SK-N-SH (cell line): ENCODE measurements around the gene MAP1B. TPM values are rescaled to one million over a fixed set of nuclear protein-coding genes. Genes with fewer than 3 reads are reported as not detected.

ENCODE experiments used
- CTCF ChIA-PET: fragments of 300-600, 350-600 bp; formaldehyde crosslinking; extraction: SDS; loops from one replicate; lab custom pipeline; 2021; lab: Yijun Ruan, JAX
- POLR2A ChIA-PET: fragments of 350-600 bp; sonication (Branson Sonifier 250); formaldehyde crosslinking; extraction: SDS; loops from one replicate; lab custom pipeline; 2020; ENCODE audit warnings: antibody characterized with exemption, inconsistent platforms; lab: Yijun Ruan, JAX
- DNase-seq: peaks from one replicate; pipeline ENCODE4 v3.0.0; 2012
- H2AFZ ChIP-seq: fragments of 200-600 bp; sonication (generic); 2 replicates; pipeline ENCODE4 v1.8.1; 2016; ENCODE audit warnings: antibody characterized with exemption, mild to moderate bottlenecking, low read depth
- H3F3A ChIP-seq: fragments of 200-600 bp; sonication (generic); replicated peaks from 2 replicates; pipeline ENCODE3; 2016; ENCODE audit warnings: antibody characterized with exemption, mild to moderate bottlenecking; ENCODE audit not compliant: insufficient read depth
- H3K27ac ChIP-seq, 2 experiments: fragments of 200-500 bp in 1 of 2; fragments of 200-600 bp in 1 of 2; sonication (Bioruptor generic) in 1 of 2; sonication (generic), shearing (Covaris generic) in 1 of 2; 2 replicates each; pipeline versions ENCODE4 v1.5.1 to v1.6.1; 2014 to 2016; ENCODE audit warnings: low read depth in 2 of 2, inconsistent platforms in 1 of 2, low read length in 1 of 2, mild to moderate bottlenecking in 1 of 2, mixed read lengths in 1 of 2
- H3K27me3 ChIP-seq: fragments of 200-600 bp; sonication (generic), shearing (Covaris generic); 2 replicates; pipeline ENCODE4 v1.6.1; 2016; ENCODE audit warnings: mixed run types; ENCODE audit not compliant: insufficient read depth
- H3K36me3 ChIP-seq, 2 experiments: fragments of 200-500 bp in 1 of 2; fragments of 200-600 bp in 1 of 2; sonication (Bioruptor generic) in 1 of 2; sonication (generic) in 1 of 2; replicated peaks in 1 of 2; 2 replicates each; pipeline versions ENCODE3 to v1.5.1; 2014 to 2016; ENCODE audit warnings: low read length in 1 of 2, mild to moderate bottlenecking in 1 of 2; ENCODE audit not compliant: insufficient read depth in 2 of 2, control insufficient read depth in 1 of 2
- H3K4me1 ChIP-seq, 2 experiments: fragments of 200-500 bp in 1 of 2; fragments of 200-600 bp in 1 of 2; sonication (Bioruptor generic) in 1 of 2; sonication (generic), shearing (Covaris generic) in 1 of 2; 2 replicates each; pipeline versions ENCODE4 v1.5.1 to v1.6.1; 2014 to 2016; ENCODE audit warnings: low read depth in 1 of 2, low read length in 1 of 2, mixed run types in 1 of 2; ENCODE audit not compliant: insufficient read depth in 2 of 2, control insufficient read depth in 1 of 2
- H3K4me2 ChIP-seq: fragments of 200-600 bp; sonication (generic), shearing (Covaris generic); 2 replicates; pipeline ENCODE4 v1.6.1; 2017; ENCODE audit warnings: mixed run types
- H3K4me3 ChIP-seq, 2 experiments: fragments of 200-500 bp in 1 of 2; fragments of 200-600 bp in 1 of 2; sonication (Bioruptor generic) in 1 of 2; sonication (generic), shearing (Covaris generic) in 1 of 2; 2 replicates each; pipeline versions ENCODE4 v1.5.1 to v1.8.1; 2014 to 2016; ENCODE audit warnings: low read depth in 2 of 2, inconsistent platforms in 1 of 2, low read length in 1 of 2, mild to moderate bottlenecking in 1 of 2, mixed read lengths in 1 of 2, moderate library complexity in 1 of 2
- H3K79me2 ChIP-seq: fragments of 200-600 bp; sonication (generic); 2 replicates; pipeline ENCODE4 v1.8.1; 2017; ENCODE audit warnings: mild to moderate bottlenecking; ENCODE audit not compliant: insufficient read depth
- H3K9ac ChIP-seq: fragments of 200-600 bp; sonication (generic); 2 replicates; pipeline ENCODE4 v1.6.1; 2017; ENCODE audit warnings: mixed run types
- H3K9me2 ChIP-seq: fragments of 200-600 bp; sonication (generic); 2 replicates; pipeline ENCODE4 v1.6.1; 2017; ENCODE audit warnings: mixed run types
- H3K9me3 ChIP-seq: fragments of 200-600 bp; sonication (generic); 2 replicates; pipeline ENCODE4 v1.6.1; 2017; ENCODE audit warnings: mixed run types, mild to moderate bottlenecking, moderate library complexity
- H4K20me1 ChIP-seq: fragments of 200-600 bp; sonication (generic); 2 replicates; pipeline ENCODE4 v1.6.1; 2017; ENCODE audit warnings: mild to moderate bottlenecking, mixed run types; ENCODE audit not compliant: insufficient read depth
- CHD2 ChIP-seq: fragments of 150-350 bp; IDR thresholded peaks from 2 replicates; pipeline ENCODE4 v1.6.1; 2018; ENCODE audit warnings: low read length; ENCODE audit not compliant: partially characterized antibody
- CTCF ChIP-seq: fragments of 200-600 bp; sonication (generic); IDR thresholded peaks from 2 replicates; pipeline ENCODE4 v1.6.1; 2017; ENCODE audit warnings: antibody characterized with exemption, mild to moderate bottlenecking, moderate library complexity
- EP300 ChIP-seq, 2 experiments: IDR thresholded peaks; 2 replicates each; pipeline versions ENCODE4 v1.4.0 to v1.6.1; 2012; ENCODE audit warnings: borderline replicate concordance in 1 of 2, low read depth in 1 of 2, low read length in 1 of 2
- EZH2phosphoT487 ChIP-seq: fragments of 200-600 bp; sonication (generic); IDR thresholded peaks from 2 replicates; pipeline ENCODE4 v1.6.1; 2017; ENCODE audit warnings: low read depth, mixed run types, mild to moderate bottlenecking, antibody characterized with exemption, moderate library complexity, borderline replicate concordance
- FOSL2 ChIP-seq: IDR thresholded peaks from 2 replicates; pipeline ENCODE4 v1.4.0; 2012; ENCODE audit warnings: low read depth, mild to moderate bottlenecking, moderate library complexity, borderline replicate concordance
- FOXJ3 ChIP-seq: sonication (generic); formaldehyde crosslinking; IDR thresholded peaks from 2 replicates; pipeline ENCODE4 v1.5.1; 2020; ENCODE audit warnings: mild to moderate bottlenecking, missing genetic modification reagents
- GABPA ChIP-seq: IDR thresholded peaks from 2 replicates; pipeline ENCODE4 v1.4.0; 2012; ENCODE audit warnings: low read depth, mild to moderate bottlenecking
- JUND ChIP-seq: IDR thresholded peaks from 2 replicates; pipeline ENCODE4 v1.4.0; 2012
- MAX ChIP-seq: IDR thresholded peaks from 2 replicates; pipeline ENCODE4 v1.4.0; 2012; ENCODE audit warnings: low read depth
- MXI1 ChIP-seq: IDR thresholded peaks from 2 replicates; pipeline ENCODE4 v1.6.1; 2012; ENCODE audit warnings: mild to moderate bottlenecking, low read depth, low read length, improper control_type of control experiment
- NFIC ChIP-seq: IDR thresholded peaks from 2 replicates; pipeline ENCODE4 v1.4.0; 2012; ENCODE audit warnings: borderline replicate concordance
- NRF1 ChIP-seq: IDR thresholded peaks from 2 replicates; pipeline ENCODE4 v1.6.1; 2012; ENCODE audit warnings: low read depth, mild to moderate bottlenecking, low read length
- POLR2AphosphoS5 ChIP-seq: IDR thresholded peaks from 2 replicates; pipeline ENCODE4 v1.6.1; 2012; ENCODE audit warnings: low read depth, low read length
- RAD21 ChIP-seq: IDR thresholded peaks from 2 replicates; pipeline ENCODE4 v1.6.1; 2012; ENCODE audit warnings: mild to moderate bottlenecking, low read length
- REST ChIP-seq: IDR thresholded peaks from 2 replicates; pipeline ENCODE4 v1.6.1; 2012; ENCODE audit warnings: mild to moderate bottlenecking, low read depth, low read length, moderate library complexity
- RXRA ChIP-seq: IDR thresholded peaks from 2 replicates; pipeline ENCODE4 v1.4.0; 2012; ENCODE audit warnings: low read depth, mild to moderate bottlenecking, borderline replicate concordance
- YY1 ChIP-seq: IDR thresholded peaks from 2 replicates; pipeline ENCODE4 v1.4.0; 2012; ENCODE audit warnings: low read depth, mild to moderate bottlenecking
- ZBTB33 ChIP-seq: IDR thresholded peaks from 2 replicates; pipeline ENCODE4 v1.4.0; 2012; ENCODE audit warnings: low read depth, borderline replicate concordance
- WGBS: methylation state at CpG from one replicate; pipeline ENCODE4 v1.1.6; 2017; ENCODE audit warnings: low lambda C conversion rate; 5-methylcytosine and 5-hydroxymethylcytosine counted together
- polyA plus RNA-seq, 3 experiments: library from polyadenylated mRNA; depleted of rRNA; stranded (reverse); fragments of >200 nt; gene quantifications; 2 replicates each; pipeline ENCODE4 v1.2.3, GENCODE V29; 2012

The MAP1B gene
- polyA plus RNA-seq, 1 of the 3 experiments (the other 2 are of a cell fraction): 47.5 TPM

- TF ChIP-seq REST: no peak
- no peak for TF ChIP-seq CHD2
- no peak for TF ChIP-seq ZBTB33
- TF ChIP-seq POLR2AphosphoS5: peak; percentile 28; the same call in 1 of the 2 replicates
- TF ChIP-seq MAX: no peak
Observed at GRCh38 chr5:72224946-72225463, 117.7 kb downstream of the MAP1B start (continued).

GRCh38 chr5:72225741-72226140 lies 118.5 kb downstream of the MAP1B start:
- no peak for DNase-seq
- Histone ChIP-seq H3K79me2 (no peaks in the 10 kb centered on the region; the same call in 1 of the 2 replicates), H3K4me2 (peak overlapping the region; percentile 25; the same call in 1 of the 2 replicates), H2AFZ (no peak overlapping the region), H3K4me3 (no peak overlapping the region), H3K27ac (peak overlapping the region; percentile 76 to 77; a peak in 3 of 4 replicates), H3K36me3 (peaks cover 54 to 63% of the 10 kb centered on the region in 2 experiments), H3F3A (peaks cover 5% of the 10 kb centered on the region), H3K27me3 (no peaks in the 10 kb centered on the region), H3K9ac (peak overlapping the region; percentile 15; the same call in 1 of the 2 replicates), H3K4me1 (peaks cover 3 to 10% of the 10 kb centered on the region in 2 experiments; a peak in 3 of 4 replicates), H3K9me3 (no peaks in the 10 kb centered on the region), H4K20me1 (no peaks in the 10 kb centered on the region), H3K9me2 (no peaks in the 10 kb centered on the region)
- 93% methylated on average over 3 of the region's 3 CpGs for WGBS
- ChIA-PET POLR2A (no interaction called here), CTCF (interaction anchor here (2.6 kb wide), 1 partner anchor 20 kb away, joined by 9 read pairs; no protein-coding TSS in a partner anchor)
- no peak for TF ChIP-seq MXI1
- no peak for TF ChIP-seq RXRA
- TF ChIP-seq FOSL2: no peak
- TF ChIP-seq NRF1: no peak
- no peak for TF ChIP-seq CTCF
- TF ChIP-seq POLR2AphosphoS5: no peak
- TF ChIP-seq FOXJ3 (CRISPR knock-in tag): no peak
- TF ChIP-seq REST: no peak
- no peak for TF ChIP-seq EZH2phosphoT487
- TF ChIP-seq EP300 (IDR thresholded peaks at IDR 0.05; ENCODE audit: borderline replicate concordance in 1 of 2, low read depth in 1 of 2, low read length in 1 of 2): no peak
- no peak for TF ChIP-seq RAD21
- no peak for TF ChIP-seq GABPA
- no peak for TF ChIP-seq YY1
- TF ChIP-seq NFIC: no peak
- no peak for TF ChIP-seq JUND
